Neural crest cell (in vitro differentiated cells): ENCODE data around the gene RPS6KL1. TPM values are rescaled to one million over a fixed set of nuclear protein-coding genes. Genes with fewer than 3 reads are reported as not detected.

Source experiments
- DNase-seq: peaks from one replicate; pipeline ENCODE4 v3.0.0; 2021; ENCODE audit warnings: low read depth, mixed read lengths, low spot score
- H3K27ac Mint-ChIP-seq: one replicate; pipeline ENCODE4 v1.8.0; 2021; ENCODE audit warnings: mild to moderate bottlenecking, mixed read lengths; ENCODE audit not compliant: unreplicated experiment
- H3K27me3 Mint-ChIP-seq: 2 replicates; pipeline ENCODE4 v1.8.0; 2021; ENCODE audit warnings: low read depth, mild to moderate bottlenecking, mixed read lengths
- H3K36me3 Mint-ChIP-seq: 2 replicates; pipeline ENCODE4 v1.8.0; 2021; ENCODE audit warnings: low read depth, mild to moderate bottlenecking, mixed read lengths
- H3K4me1 Mint-ChIP-seq: 2 replicates; pipeline ENCODE4 v1.8.0; 2021; ENCODE audit warnings: mixed read lengths
- H3K4me3 Mint-ChIP-seq: one replicate; pipeline ENCODE4 v1.8.0; 2021; ENCODE audit warnings: mild to moderate bottlenecking, mixed read lengths
- H3K9me3 Mint-ChIP-seq: 2 replicates; pipeline ENCODE4 v1.8.0; 2021; ENCODE audit warnings: mixed read lengths
- CTCF ChIP-seq: fragments of 200-600 bp; sonication (generic); conservative IDR thresholded peaks from 2 replicates; pipeline ENCODE4 v1.5.0; 2021; ENCODE audit warnings: antibody characterized with exemption, mild to moderate bottlenecking
- total RNA-seq: library from RNA; stranded (reverse); gene quantifications from 2 replicates; pipeline ENCODE4 v1.2.1, GENCODE V29; 2021

Gene RPS6KL1
- total RNA-seq, 1 donor from 2014 or later, result 13.9 TPM

DNA sequence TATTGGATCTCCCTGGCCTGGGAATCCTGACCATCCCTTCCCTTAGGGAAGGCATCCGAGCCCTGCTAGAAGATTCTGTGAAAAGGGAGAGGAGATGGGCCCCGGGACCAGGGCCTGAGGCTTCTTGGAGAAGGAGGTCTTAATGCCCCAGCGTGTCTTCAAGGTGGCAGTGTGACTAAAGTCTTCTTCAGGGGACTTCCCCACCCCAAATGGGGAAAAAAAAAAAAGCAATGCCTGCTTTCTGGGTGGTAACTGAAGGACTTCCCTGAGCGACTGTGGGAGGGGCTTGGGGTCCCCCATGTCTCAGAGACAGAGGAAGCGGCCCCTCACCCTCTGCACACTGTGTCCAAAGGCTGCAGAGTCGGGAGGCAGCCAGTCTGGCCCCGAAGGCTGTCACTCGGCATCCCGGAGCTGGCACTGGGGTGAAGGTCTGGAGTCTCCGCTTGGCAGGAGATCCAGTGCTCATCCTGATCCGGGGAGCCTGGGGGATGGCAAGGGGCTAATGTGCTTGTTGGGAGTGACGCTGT lies 40.2 kb upstream of the RPS6KL1 start:
- Mint-ChIP-seq H3K4me3 (no peak overlapping the region), H3K36me3 (no peaks in the 10 kb centered on the region), H3K4me1 (peaks cover 33% of the 10 kb centered on the region), H3K27me3 (no peaks in the 10 kb centered on the region), H3K9me3 (no peaks in the 10 kb centered on the region), H3K27ac (peak overlapping the region; percentile 36)
- TF ChIP-seq CTCF, result no peak
- no peak for DNase-seq

GRCh38 chr14:74962493-74962892 lies 39.4 kb upstream of the RPS6KL1 start:
- TF ChIP-seq CTCF, result no peak
- Mint-ChIP-seq H3K4me1 (peaks cover 33% of the 10 kb centered on the region), H3K36me3 (no peaks in the 10 kb centered on the region), H3K9me3 (no peaks in the 10 kb centered on the region), H3K27me3 (no peaks in the 10 kb centered on the region), H3K4me3 (peak overlapping the region; percentile 43), H3K27ac (peak overlapping the region; percentile 36)
- DNase-seq, result no peak

DNA sequence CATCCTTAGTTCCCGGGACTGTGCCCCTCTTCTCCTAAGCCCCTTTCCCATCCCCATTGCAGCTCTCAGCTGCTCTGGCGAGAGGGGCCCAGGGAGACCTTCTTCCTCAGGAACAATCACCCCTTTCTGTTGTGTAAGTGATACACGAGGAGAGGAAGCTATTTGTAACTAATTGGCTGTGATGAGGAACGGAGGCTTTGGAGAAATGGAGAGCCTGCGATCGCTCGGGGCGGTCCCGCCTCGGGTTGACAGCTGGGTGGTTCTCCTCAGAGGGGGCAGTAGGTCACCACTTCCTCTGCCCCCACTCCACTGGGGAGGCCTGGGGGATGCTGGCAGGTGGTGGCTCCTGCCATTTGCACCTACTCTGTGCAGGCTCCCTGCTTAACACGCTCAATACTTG lies 39.0 kb upstream of the RPS6KL1 start:
- no peak for TF ChIP-seq CTCF
- DNase-seq, result no peak
- peak overlapping the region; percentile 43 for H3K4me3 Mint-ChIP-seq
- H3K27ac Mint-ChIP-seq, result peak overlapping the region; percentile 36
- no peaks in the 10 kb centered on the region for H3K27me3 Mint-ChIP-seq
- H3K9me3 Mint-ChIP-seq, result no peaks in the 10 kb centered on the region
- peaks cover 36% of the 10 kb centered on the region for H3K4me1 Mint-ChIP-seq
- H3K36me3 Mint-ChIP-seq, result no peaks in the 10 kb centered on the region

GRCh38 chr14:74961238-74961911 lies 38.3 kb upstream of the RPS6KL1 start:
- no peaks in the 10 kb centered on the region for H3K9me3 Mint-ChIP-seq
- peak overlapping the region; percentile 55 for H3K4me3 Mint-ChIP-seq
- no peaks in the 10 kb centered on the region for H3K27me3 Mint-ChIP-seq
- no peak for DNase-seq
- H3K4me1 Mint-ChIP-seq, result peaks cover 43% of the 10 kb centered on the region
- H3K36me3 Mint-ChIP-seq, result no peaks in the 10 kb centered on the region
- no peak for TF ChIP-seq CTCF
- H3K27ac Mint-ChIP-seq, result peak overlapping the region; percentile 36

GRCh38 chr14:74960736-74961135 lies 37.7 kb upstream of the RPS6KL1 start:
- H3K36me3 Mint-ChIP-seq, result no peaks in the 10 kb centered on the region
- DNase-seq, result no peak
- no peak overlapping the region for H3K27ac Mint-ChIP-seq
- H3K4me1 Mint-ChIP-seq, result peaks cover 49% of the 10 kb centered on the region
- peak overlapping the region; percentile 55 for H3K4me3 Mint-ChIP-seq
- H3K27me3 Mint-ChIP-seq, result no peaks in the 10 kb centered on the region
- no peaks in the 10 kb centered on the region for H3K9me3 Mint-ChIP-seq
- no peak for TF ChIP-seq CTCF
